ENCODE measurements around the gene HSP90AA1. TPM values are rescaled to one million over a fixed set of nuclear protein-coding genes. Genes with fewer than 3 reads are reported as not detected.

The HSP90AA1 gene
- total RNA-seq, 2 experiments from 2014 or later = 294 to 704 TPM

GRCh38 chr14:102090713-102091112 is 3.9 kb upstream of the HSP90AA1 start:
- ChIA-PET CTCF (ENCODE audit: unreplicated experiment) (no interaction called here), POLR2A (no interaction called here)
- Histone ChIP-seq H3K9me3 (ENCODE audit: low read length) (no peaks in the 10 kb centered on the region), H3K36me3 (ENCODE audit: insufficient read depth, low read length) (peaks cover 7% of the 10 kb centered on the region), H4K20me1 (ENCODE audit: insufficient read depth, low read length) (peaks cover 5% of the 10 kb centered on the region; the same call in 1 of the 2 replicates), H3K4me2 (ENCODE audit: low read length) (no peak overlapping the region), H3K4me3 (ENCODE audit: low read depth, low read length, poor library complexity, severe bottlenecking) (no peak overlapping the region), H2AFZ (ENCODE audit: low read length) (no peak overlapping the region), H3K4me1 (ENCODE audit: insufficient read depth, low read length, poor library complexity, severe bottlenecking) (peaks cover 19% of the 10 kb centered on the region), H3K9me2 (ENCODE audit: insufficient read depth, low read length) (no peaks in the 10 kb centered on the region), H3K27ac (ENCODE audit: low read depth, low read length, poor library complexity, severe bottlenecking) (no peak overlapping the region), H3K79me2 (ENCODE audit: insufficient read depth, low read depth, low read length) (peaks cover 11% of the 10 kb centered on the region)
- BruUV-seq (replicated peaks) = no TSS peak
- no peak for TF ChIP-seq CTCF (conservative IDR thresholded peaks at IDR 0.05; ENCODE audit: low read length)
- no peak for TF ChIP-seq EZH2phosphoT487 (IDR thresholded peaks at IDR 0.05; ENCODE audit: borderline replicate concordance, low read depth, low read length)
- intact Hi-C loops (cut with micrococcal nuclease; ENCODE audit: unreplicated experiment) = no loop called here
- no peak for DNase-seq (ENCODE audit: low spot score)

- H2AFZ ChIP-seq (ENCODE audit: low read length) = no peak overlapping the region
- ChIA-PET CTCF (ENCODE audit: unreplicated experiment) (no interaction called here), POLR2A (no interaction called here)
- no TSS peak for BruUV-seq (replicated peaks)
- intact Hi-C loops (cut with micrococcal nuclease; ENCODE audit: unreplicated experiment) = loop anchor here (2.0 kb wide), 1 partner anchor 125 kb away; the partner anchor contains the start of gene DYNC1H1
- no peak overlapping the region for H3K27ac ChIP-seq (ENCODE audit: low read depth, low read length, poor library complexity, severe bottlenecking)
- DNase-seq (ENCODE audit: low spot score) = no peak
- H3K36me3 ChIP-seq (ENCODE audit: insufficient read depth, low read length) = peaks cover 17% of the 10 kb centered on the region
- H3K4me3 ChIP-seq (ENCODE audit: low read depth, low read length, poor library complexity, severe bottlenecking) = no peak overlapping the region
- no peak overlapping the region for H3K4me2 ChIP-seq (ENCODE audit: low read length)
- TF ChIP-seq CTCF (conservative IDR thresholded peaks at IDR 0.05; ENCODE audit: low read length) (no peak), EZH2phosphoT487 (IDR thresholded peaks at IDR 0.05; ENCODE audit: borderline replicate concordance, low read depth, low read length) (no peak)
- H3K79me2 ChIP-seq (ENCODE audit: insufficient read depth, low read depth, low read length) = peaks cover 20% of the 10 kb centered on the region
- H3K9me2 ChIP-seq (ENCODE audit: insufficient read depth, low read length) = no peaks in the 10 kb centered on the region
- H3K4me1 ChIP-seq (ENCODE audit: insufficient read depth, low read length, poor library complexity, severe bottlenecking) = peaks cover 26% of the 10 kb centered on the region
- no peaks in the 10 kb centered on the region for H3K9me3 ChIP-seq (ENCODE audit: low read length)
- H4K20me1 ChIP-seq (ENCODE audit: insufficient read depth, low read length) = peaks cover 14% of the 10 kb centered on the region
Observed at GRCh38 chr14:102089621-102090343, 2.9 kb upstream of the HSP90AA1 start.
